ENCODE results near the gene KCNMB2. TPM values are rescaled to one million over a fixed set of nuclear protein-coding genes. Genes with fewer than 3 reads are reported as not detected.

The KCNMB2 gene
- total and polyA plus RNA-seq, 2 donors (not counting 1 experiment from before 2014, with no cell fraction given) = 0.17 TPM; not detected in 1

DNA sequence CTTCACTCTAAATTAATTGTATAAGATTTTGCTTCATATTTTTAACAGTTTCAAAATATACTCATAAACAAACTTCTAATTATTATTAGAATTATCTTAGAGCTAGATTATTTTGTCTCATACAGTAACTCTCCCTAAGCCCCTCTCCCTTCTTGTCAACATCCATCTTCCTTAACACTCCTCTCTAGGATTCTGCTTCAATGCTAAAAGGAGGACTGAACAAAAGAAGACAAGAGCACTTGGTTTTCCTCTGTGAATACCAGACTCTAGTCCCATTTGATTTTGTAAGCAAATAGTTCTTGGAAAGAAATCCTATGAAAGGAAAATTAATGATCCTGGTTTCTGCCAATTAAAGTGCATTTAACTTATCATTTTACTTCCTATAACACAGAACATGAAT, 91.8 kb downstream of the KCNMB2 start:
- no peak overlapping the region for H2AFZ ChIP-seq (ENCODE audit: low read length)
- no peak for TF ChIP-seq EZH2 (IDR thresholded peaks at IDR 0.05; ENCODE audit: low read length, missing control alignments)
- TF ChIP-seq, protein P1, sequence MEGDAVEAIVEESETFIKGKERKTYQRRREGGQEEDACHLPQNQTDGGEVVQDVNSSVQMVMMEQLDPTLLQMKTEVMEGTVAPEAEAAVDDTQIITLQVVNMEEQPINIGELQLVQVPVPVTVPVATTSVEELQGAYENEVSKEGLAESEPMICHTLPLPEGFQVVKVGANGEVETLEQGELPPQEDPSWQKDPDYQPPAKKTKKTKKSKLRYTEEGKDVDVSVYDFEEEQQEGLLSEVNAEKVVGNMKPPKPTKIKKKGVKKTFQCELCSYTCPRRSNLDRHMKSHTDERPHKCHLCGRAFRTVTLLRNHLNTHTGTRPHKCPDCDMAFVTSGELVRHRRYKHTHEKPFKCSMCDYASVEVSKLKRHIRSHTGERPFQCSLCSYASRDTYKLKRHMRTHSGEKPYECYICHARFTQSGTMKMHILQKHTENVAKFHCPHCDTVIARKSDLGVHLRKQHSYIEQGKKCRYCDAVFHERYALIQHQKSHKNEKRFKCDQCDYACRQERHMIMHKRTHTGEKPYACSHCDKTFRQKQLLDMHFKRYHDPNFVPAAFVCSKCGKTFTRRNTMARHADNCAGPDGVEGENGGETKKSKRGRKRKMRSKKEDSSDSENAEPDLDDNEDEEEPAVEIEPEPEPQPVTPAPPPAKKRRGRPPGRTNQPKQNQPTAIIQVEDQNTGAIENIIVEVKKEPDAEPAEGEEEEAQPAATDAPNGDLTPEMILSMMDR (conservative IDR thresholded peaks at IDR 0.05 in 1 of 2, IDR thresholded peaks at IDR 0.05 in 1 of 2; ENCODE audit: low read depth in 1 of 2, low read length in 2 of 2) = no peak

DNA sequence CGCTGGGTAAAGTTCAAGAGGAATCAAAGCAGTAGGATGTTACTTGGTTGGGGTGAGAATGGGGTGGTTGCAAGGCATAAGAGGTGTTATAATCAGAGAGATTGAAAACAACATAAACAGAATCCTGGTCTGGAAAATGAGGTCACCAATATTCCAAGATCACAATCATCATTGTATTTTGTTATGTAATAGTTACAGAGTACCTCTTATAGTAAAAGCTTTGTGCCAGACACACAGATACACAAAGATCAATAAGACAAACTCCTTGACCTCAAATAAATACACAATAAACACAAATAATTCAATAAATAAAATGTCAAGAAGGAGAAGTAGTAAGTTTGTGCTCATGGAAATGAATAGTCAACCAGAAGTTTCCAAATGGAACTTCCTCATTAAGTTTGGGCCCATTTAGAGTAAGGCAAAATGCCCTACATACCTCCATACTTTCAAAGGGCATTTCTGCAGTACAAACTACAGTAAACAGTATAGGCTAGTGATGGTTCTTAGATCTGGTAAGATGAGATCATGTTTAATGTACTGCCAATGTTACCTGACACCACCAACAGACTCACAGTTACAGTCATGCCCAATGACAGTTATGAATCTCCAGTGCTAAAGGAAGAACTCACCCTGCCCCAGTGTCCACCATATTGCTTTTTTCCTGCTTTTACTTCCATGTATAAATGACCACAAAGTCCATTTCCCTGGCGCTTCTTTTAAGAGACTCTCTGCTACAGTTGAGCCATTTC, 93.4 kb downstream of the KCNMB2 start:
- no peak overlapping the region for H3K9ac ChIP-seq (ENCODE audit: insufficient read depth, low read length)
- no peak overlapping the region for H3K27ac ChIP-seq (ENCODE audit: insufficient read depth, low read length)
- no peak overlapping the region for H3K4me3 ChIP-seq (replicated peaks in 1 of 4; ENCODE audit: control extremely low read depth in 1 of 4, insufficient read depth in 1 of 4, low read depth in 3 of 4, low read length in 4 of 4)
- H4K20me1 ChIP-seq (ENCODE audit: control insufficient read depth, extremely low read depth, insufficient read depth, low read length) = no peaks in the 10 kb centered on the region
- H3K36me3 ChIP-seq (ENCODE audit: control insufficient read depth, insufficient read depth, low read length) = no peaks in the 10 kb centered on the region
- H3K4me2 ChIP-seq (ENCODE audit: extremely low read depth, insufficient read depth, low read length) = no peak overlapping the region
- H3K9me3 ChIP-seq (ENCODE audit: control insufficient read depth, insufficient read depth, low read depth, low read length) = no peaks in the 10 kb centered on the region
- no peaks in the 10 kb centered on the region for H3K4me1 ChIP-seq (ENCODE audit: control insufficient read depth, extremely low read depth, insufficient read depth, low read length)
- TF ChIP-seq, protein P1 (conservative IDR thresholded peaks at IDR 0.05 in 1 of 2, IDR thresholded peaks at IDR 0.05 in 1 of 2; ENCODE audit: low read depth in 1 of 2, low read length in 2 of 2) = no peak
- no peak for TF ChIP-seq EZH2 (IDR thresholded peaks at IDR 0.05; ENCODE audit: low read length, missing control alignments)
- no peak overlapping the region for H2AFZ ChIP-seq (ENCODE audit: low read length)
- H3K27me3 ChIP-seq (ENCODE audit: control insufficient read depth, insufficient read depth, low read length) = no peaks in the 10 kb centered on the region
- no peaks in the 10 kb centered on the region for H3K79me2 ChIP-seq (ENCODE audit: control insufficient read depth, insufficient read depth, low read length)
- DNase-seq (ENCODE audit: low read depth in 2 of 2) = no peak

More for the DNA sequence above, 91.8 kb downstream of the KCNMB2 start:
- Histone ChIP-seq H3K4me3 (replicated peaks in 1 of 4; ENCODE audit: control extremely low read depth in 1 of 4, insufficient read depth in 1 of 4, low read depth in 3 of 4, low read length in 4 of 4) (no peak overlapping the region), H3K36me3 (ENCODE audit: control insufficient read depth, insufficient read depth, low read length) (no peaks in the 10 kb centered on the region), H3K9me3 (ENCODE audit: control insufficient read depth, insufficient read depth, low read depth, low read length) (no peaks in the 10 kb centered on the region), H3K4me2 (ENCODE audit: extremely low read depth, insufficient read depth, low read length) (no peak overlapping the region), H3K79me2 (ENCODE audit: control insufficient read depth, insufficient read depth, low read length) (no peaks in the 10 kb centered on the region), H3K9ac (ENCODE audit: insufficient read depth, low read length) (no peak overlapping the region), H3K27me3 (ENCODE audit: control insufficient read depth, insufficient read depth, low read length) (no peaks in the 10 kb centered on the region), H3K27ac (ENCODE audit: insufficient read depth, low read length) (no peak overlapping the region), H4K20me1 (ENCODE audit: control insufficient read depth, extremely low read depth, insufficient read depth, low read length) (no peaks in the 10 kb centered on the region), H3K4me1 (ENCODE audit: control insufficient read depth, extremely low read depth, insufficient read depth, low read length) (no peaks in the 10 kb centered on the region)
- DNase-seq (ENCODE audit: low read depth in 2 of 2) = no peak

DNA sequence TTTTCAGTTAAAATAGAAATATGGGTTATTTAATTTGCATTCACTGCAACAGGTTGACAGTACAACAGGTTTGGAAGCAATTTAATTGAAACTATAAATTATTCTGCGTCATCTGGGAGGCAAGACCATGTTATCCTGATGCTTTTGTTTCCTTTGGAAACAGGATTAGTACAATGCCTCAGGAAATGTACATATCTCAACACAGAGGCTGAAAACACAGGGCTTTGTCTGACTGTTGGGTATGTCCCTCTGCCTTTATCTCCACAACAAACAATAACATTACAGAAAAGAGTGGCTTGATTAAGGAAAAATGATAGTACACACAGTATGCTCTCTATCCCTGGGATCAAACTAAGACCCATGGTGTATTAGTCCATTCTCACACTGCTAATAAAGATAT, 95.7 kb downstream of the KCNMB2 start:
- Histone ChIP-seq H3K4me2 (ENCODE audit: extremely low read depth, insufficient read depth, low read length) (no peak overlapping the region), H3K79me2 (ENCODE audit: control insufficient read depth, insufficient read depth, low read length) (no peaks in the 10 kb centered on the region), H3K9ac (ENCODE audit: insufficient read depth, low read length) (no peak overlapping the region), H3K27me3 (ENCODE audit: control insufficient read depth, insufficient read depth, low read length) (no peaks in the 10 kb centered on the region), H3K27ac (ENCODE audit: insufficient read depth, low read length) (no peak overlapping the region), H3K4me1 (ENCODE audit: control insufficient read depth, extremely low read depth, insufficient read depth, low read length) (no peaks in the 10 kb centered on the region), H3K4me3 (replicated peaks in 1 of 4; ENCODE audit: control extremely low read depth in 1 of 4, insufficient read depth in 1 of 4, low read depth in 3 of 4, low read length in 4 of 4) (no peak overlapping the region), H3K9me3 (ENCODE audit: control insufficient read depth, insufficient read depth, low read depth, low read length) (no peaks in the 10 kb centered on the region), H2AFZ (ENCODE audit: low read length) (no peak overlapping the region), H3K36me3 (ENCODE audit: control insufficient read depth, insufficient read depth, low read length) (no peaks in the 10 kb centered on the region), H4K20me1 (ENCODE audit: control insufficient read depth, extremely low read depth, insufficient read depth, low read length) (no peaks in the 10 kb centered on the region)
- no peak for DNase-seq (ENCODE audit: low read depth in 2 of 2)
- no peak for TF ChIP-seq EZH2 (IDR thresholded peaks at IDR 0.05; ENCODE audit: low read length, missing control alignments)
- TF ChIP-seq, protein P1 (conservative IDR thresholded peaks at IDR 0.05 in 1 of 2, IDR thresholded peaks at IDR 0.05 in 1 of 2; ENCODE audit: low read depth in 1 of 2, low read length in 2 of 2) = no peak

Measured in fibroblast of lung (primary cell).